Neural cell (in vitro differentiated cells): ENCODE results near the gene CAMLG. TPM values are rescaled to one million over a fixed set of nuclear protein-coding genes. Genes with fewer than 3 reads are reported as not detected.

Experiments
- H2AFZ ChIP-seq: fragments of 200-600, 300-800 bp; sonication (generic), shearing (Covaris generic); 2 replicates; pipeline ENCODE4 v1.6.0; 2014; ENCODE audit warnings: low read depth, mild to moderate bottlenecking, antibody characterized with exemption, low read length, moderate library complexity
- H3F3A ChIP-seq: fragments of 200-600 bp; shearing (Covaris generic); 2 replicates; pipeline ENCODE4 v1.6.1; 2016; ENCODE audit warnings: mild to moderate bottlenecking, moderate library complexity, mixed read lengths, antibody characterized with exemption, low read length; ENCODE audit not compliant: insufficient read depth, poor library complexity, severe bottlenecking
- H3K27ac ChIP-seq: fragments of 200-600, 300-800 bp; sonication (generic), shearing (Covaris generic); 2 replicates; pipeline ENCODE4 v1.5.1; 2014; ENCODE audit warnings: mild to moderate bottlenecking, low read length, moderate library complexity
- H3K27me3 ChIP-seq: fragments of 300-800, 200-600 bp; sonication (generic), shearing (Covaris generic); 2 replicates; pipeline ENCODE4 v1.6.0; 2014; ENCODE audit warnings: mild to moderate bottlenecking, low read depth, low read length, moderate library complexity; ENCODE audit not compliant: insufficient read depth
- H3K36me3 ChIP-seq: fragments of 300-800, 200-600 bp; sonication (generic), shearing (Covaris generic); 2 replicates; pipeline ENCODE4 v1.5.1; 2014; ENCODE audit warnings: mild to moderate bottlenecking, antibody characterized with exemption, low read length, moderate library complexity; ENCODE audit not compliant: insufficient read depth
- H3K4me2 ChIP-seq: fragments of 300-800, 200-600 bp; sonication (generic), shearing (Covaris generic); 2 replicates; pipeline ENCODE4 v1.6.0; 2014; ENCODE audit warnings: mild to moderate bottlenecking, low read length
- H3K4me3 ChIP-seq: fragments of 300-800, 200-600 bp; sonication (generic), shearing (Covaris generic); 2 replicates; pipeline ENCODE4 v1.5.1; 2014; ENCODE audit warnings: mild to moderate bottlenecking, low read length, moderate library complexity
- H3K79me2 ChIP-seq: fragments of 200-600 bp; shearing (Covaris generic); replicated peaks from 2 replicates; pipeline ENCODE4 v1.6.0; 2014; ENCODE audit warnings: mild to moderate bottlenecking, low read length, moderate library complexity; ENCODE audit not compliant: insufficient read depth
- H3K9ac ChIP-seq: fragments of 300-800, 200-600 bp; sonication (generic), shearing (Covaris generic); 2 replicates; pipeline ENCODE4 v1.6.1; 2016; ENCODE audit warnings: mild to moderate bottlenecking, low read length, mixed read lengths
- H3K9me2 ChIP-seq: fragments of 200-600 bp; shearing (Covaris generic); 2 replicates; pipeline ENCODE4 v1.6.1; 2016; ENCODE audit warnings: mild to moderate bottlenecking, low read length, mixed read lengths; ENCODE audit not compliant: insufficient read depth
- H3K9me3 ChIP-seq: fragments of 200-600, 300-800 bp; sonication (generic), shearing (Covaris generic); 2 replicates; pipeline ENCODE4 v1.6.1; 2016; ENCODE audit warnings: mild to moderate bottlenecking, mixed run types, low read length, moderate library complexity, mixed read lengths
- H4K20me1 ChIP-seq: fragments of 200-600 bp; shearing (Covaris generic); 2 replicates; pipeline ENCODE4 v1.6.1; 2016; ENCODE audit warnings: mild to moderate bottlenecking, mixed run types; ENCODE audit not compliant: insufficient read depth
- EP300 ChIP-seq: fragments of 450-650 bp; conservative IDR thresholded peaks from 2 replicates; pipeline ENCODE4 v1.6.1; 2014; ENCODE audit warnings: antibody characterized with exemption, mild to moderate bottlenecking, moderate library complexity; ENCODE audit not compliant: poor library complexity, severe bottlenecking
- EZH2 ChIP-seq: fragments of 200-600, 300-800 bp; shearing (Covaris generic), sonication (generic); IDR thresholded peaks from 2 replicates; pipeline ENCODE4 v1.6.1; 2014; ENCODE audit warnings: antibody characterized with exemption, low read length, borderline replicate concordance, mild to moderate bottlenecking; ENCODE audit not compliant: insufficient read depth, poor library complexity, severe bottlenecking
- MXI1 ChIP-seq: fragments of 450-650 bp; conservative IDR thresholded peaks from 2 replicates; pipeline ENCODE4 v1.6.1; 2014; ENCODE audit warnings: antibody characterized with exemption, mild to moderate bottlenecking; ENCODE audit not compliant: poor library complexity, severe bottlenecking
- POLR2AphosphoS5 ChIP-seq: IDR thresholded peaks from 2 replicates; pipeline ENCODE4 v1.6.1; 2012
- RAD21 ChIP-seq: fragments of 450-650 bp; conservative IDR thresholded peaks from 2 replicates; pipeline ENCODE4 v1.6.1; 2014; ENCODE audit warnings: antibody characterized with exemption, mild to moderate bottlenecking, moderate library complexity
- SMC3 ChIP-seq: fragments of 450-650 bp; conservative IDR thresholded peaks from 2 replicates; pipeline ENCODE4 v1.6.1; 2014; ENCODE audit warnings: antibody characterized with exemption, mild to moderate bottlenecking, moderate library complexity; ENCODE audit not compliant: poor library complexity
- TAF1 ChIP-seq: IDR thresholded peaks from 2 replicates; pipeline ENCODE4 v1.6.1; 2012; ENCODE audit warnings: low read depth
- polyA plus RNA-seq: library from polyadenylated mRNA; depleted of rRNA; stranded (reverse); fragments of >200 nt; gene quantifications from 2 replicates; pipeline ENCODE4 v1.2.3, GENCODE V29; 2014
- TF ChIP-seq, protein P1 (sequence below): fragments of 450-650 bp; IDR thresholded peaks from 2 replicates; pipeline ENCODE4 v1.5.1; 2014; ENCODE audit warnings: antibody characterized with exemption, mild to moderate bottlenecking, moderate library complexity; ENCODE audit not compliant: poor library complexity, severe bottlenecking
- TF ChIP-seq, protein P2 (sequence below): IDR thresholded peaks from 2 replicates; pipeline ENCODE4 v1.6.1; 2012; ENCODE audit warnings: borderline replicate concordance

CAMLG gene
- polyA plus RNA-seq, 1 donor from 2014 or later = 104 TPM

DNA sequence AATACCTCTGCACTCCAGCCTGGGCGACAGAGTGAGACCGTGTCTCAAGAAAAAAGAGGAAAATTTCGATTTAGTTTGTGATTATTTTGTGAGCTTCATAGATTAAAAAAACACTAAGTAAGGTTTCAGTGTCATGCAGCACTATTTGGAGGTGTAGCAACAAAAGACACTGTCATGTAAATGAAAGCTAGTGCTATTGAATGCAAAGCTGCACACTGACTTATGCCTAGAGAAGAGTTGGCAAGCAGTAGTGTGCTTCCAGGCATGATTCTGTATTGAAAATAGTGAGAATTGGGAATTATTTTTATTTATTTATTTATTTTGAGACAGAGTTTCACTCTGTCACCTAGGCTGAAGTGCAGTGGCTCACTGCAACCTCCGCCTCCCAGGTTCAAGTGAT is 54.8 kb downstream of the CAMLG start:
- H3K9ac ChIP-seq = no peak overlapping the region
- no peak overlapping the region for H2AFZ ChIP-seq
- H3K27ac ChIP-seq = no peak overlapping the region
- H3K79me2 ChIP-seq = no peaks in the 10 kb centered on the region
- H3K9me3 ChIP-seq = no peaks in the 10 kb centered on the region
- no peaks in the 10 kb centered on the region for H3K9me2 ChIP-seq
- H3K4me2 ChIP-seq = no peak overlapping the region
- H4K20me1 ChIP-seq = no peaks in the 10 kb centered on the region
- TF ChIP-seq, protein P1, sequence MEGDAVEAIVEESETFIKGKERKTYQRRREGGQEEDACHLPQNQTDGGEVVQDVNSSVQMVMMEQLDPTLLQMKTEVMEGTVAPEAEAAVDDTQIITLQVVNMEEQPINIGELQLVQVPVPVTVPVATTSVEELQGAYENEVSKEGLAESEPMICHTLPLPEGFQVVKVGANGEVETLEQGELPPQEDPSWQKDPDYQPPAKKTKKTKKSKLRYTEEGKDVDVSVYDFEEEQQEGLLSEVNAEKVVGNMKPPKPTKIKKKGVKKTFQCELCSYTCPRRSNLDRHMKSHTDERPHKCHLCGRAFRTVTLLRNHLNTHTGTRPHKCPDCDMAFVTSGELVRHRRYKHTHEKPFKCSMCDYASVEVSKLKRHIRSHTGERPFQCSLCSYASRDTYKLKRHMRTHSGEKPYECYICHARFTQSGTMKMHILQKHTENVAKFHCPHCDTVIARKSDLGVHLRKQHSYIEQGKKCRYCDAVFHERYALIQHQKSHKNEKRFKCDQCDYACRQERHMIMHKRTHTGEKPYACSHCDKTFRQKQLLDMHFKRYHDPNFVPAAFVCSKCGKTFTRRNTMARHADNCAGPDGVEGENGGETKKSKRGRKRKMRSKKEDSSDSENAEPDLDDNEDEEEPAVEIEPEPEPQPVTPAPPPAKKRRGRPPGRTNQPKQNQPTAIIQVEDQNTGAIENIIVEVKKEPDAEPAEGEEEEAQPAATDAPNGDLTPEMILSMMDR = no peak
- TF ChIP-seq TAF1 (no peak), EP300 (no peak), MXI1 (no peak), POLR2AphosphoS5 (no peak), EZH2 (no peak), RAD21 (no peak), SMC3 (no peak)
- TF ChIP-seq, protein P2, sequence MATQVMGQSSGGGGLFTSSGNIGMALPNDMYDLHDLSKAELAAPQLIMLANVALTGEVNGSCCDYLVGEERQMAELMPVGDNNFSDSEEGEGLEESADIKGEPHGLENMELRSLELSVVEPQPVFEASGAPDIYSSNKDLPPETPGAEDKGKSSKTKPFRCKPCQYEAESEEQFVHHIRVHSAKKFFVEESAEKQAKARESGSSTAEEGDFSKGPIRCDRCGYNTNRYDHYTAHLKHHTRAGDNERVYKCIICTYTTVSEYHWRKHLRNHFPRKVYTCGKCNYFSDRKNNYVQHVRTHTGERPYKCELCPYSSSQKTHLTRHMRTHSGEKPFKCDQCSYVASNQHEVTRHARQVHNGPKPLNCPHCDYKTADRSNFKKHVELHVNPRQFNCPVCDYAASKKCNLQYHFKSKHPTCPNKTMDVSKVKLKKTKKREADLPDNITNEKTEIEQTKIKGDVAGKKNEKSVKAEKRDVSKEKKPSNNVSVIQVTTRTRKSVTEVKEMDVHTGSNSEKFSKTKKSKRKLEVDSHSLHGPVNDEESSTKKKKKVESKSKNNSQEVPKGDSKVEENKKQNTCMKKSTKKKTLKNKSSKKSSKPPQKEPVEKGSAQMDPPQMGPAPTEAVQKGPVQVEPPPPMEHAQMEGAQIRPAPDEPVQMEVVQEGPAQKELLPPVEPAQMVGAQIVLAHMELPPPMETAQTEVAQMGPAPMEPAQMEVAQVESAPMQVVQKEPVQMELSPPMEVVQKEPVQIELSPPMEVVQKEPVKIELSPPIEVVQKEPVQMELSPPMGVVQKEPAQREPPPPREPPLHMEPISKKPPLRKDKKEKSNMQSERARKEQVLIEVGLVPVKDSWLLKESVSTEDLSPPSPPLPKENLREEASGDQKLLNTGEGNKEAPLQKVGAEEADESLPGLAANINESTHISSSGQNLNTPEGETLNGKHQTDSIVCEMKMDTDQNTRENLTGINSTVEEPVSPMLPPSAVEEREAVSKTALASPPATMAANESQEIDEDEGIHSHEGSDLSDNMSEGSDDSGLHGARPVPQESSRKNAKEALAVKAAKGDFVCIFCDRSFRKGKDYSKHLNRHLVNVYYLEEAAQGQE = no peak
- no peaks in the 10 kb centered on the region for H3K27me3 ChIP-seq
- H3K36me3 ChIP-seq = peaks cover 11% of the 10 kb centered on the region
- H3K4me3 ChIP-seq = no peak overlapping the region
- no peaks in the 10 kb centered on the region for H3F3A ChIP-seq

DNA sequence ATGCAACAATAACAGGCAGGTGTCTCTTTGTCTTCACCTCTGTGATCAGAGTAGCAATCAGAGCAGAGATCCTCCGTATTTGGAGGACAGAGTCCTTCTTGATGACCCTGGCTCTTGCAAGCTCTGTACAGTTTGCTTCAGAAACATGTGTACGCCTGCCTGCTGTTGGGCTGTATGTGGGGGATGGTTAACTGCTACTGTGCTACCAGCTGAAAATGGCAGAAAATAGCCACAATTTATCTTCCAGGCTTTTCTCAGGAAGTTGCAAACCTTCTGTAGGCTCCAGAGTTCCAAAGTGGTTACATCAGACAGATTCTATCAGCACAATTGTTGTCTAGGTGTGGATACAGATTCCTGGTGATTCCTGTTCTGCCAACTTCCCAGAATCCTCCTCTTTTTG is 55.7 kb downstream of the CAMLG start:
- TF ChIP-seq EZH2 (no peak), EP300 (no peak), POLR2AphosphoS5 (no peak)
- no peak overlapping the region for H3K9ac ChIP-seq
- peaks cover 11% of the 10 kb centered on the region for H3K36me3 ChIP-seq
- H2AFZ ChIP-seq = no peak overlapping the region
- H3K9me3 ChIP-seq = no peaks in the 10 kb centered on the region
- H3K4me3 ChIP-seq = no peak overlapping the region
- no peaks in the 10 kb centered on the region for H4K20me1 ChIP-seq
- no peaks in the 10 kb centered on the region for H3K9me2 ChIP-seq
- no peaks in the 10 kb centered on the region for H3F3A ChIP-seq
- no peaks in the 10 kb centered on the region for H3K79me2 ChIP-seq
- H3K27me3 ChIP-seq = no peaks in the 10 kb centered on the region
- no peak overlapping the region for H3K27ac ChIP-seq
- no peak overlapping the region for H3K4me2 ChIP-seq

DNA sequence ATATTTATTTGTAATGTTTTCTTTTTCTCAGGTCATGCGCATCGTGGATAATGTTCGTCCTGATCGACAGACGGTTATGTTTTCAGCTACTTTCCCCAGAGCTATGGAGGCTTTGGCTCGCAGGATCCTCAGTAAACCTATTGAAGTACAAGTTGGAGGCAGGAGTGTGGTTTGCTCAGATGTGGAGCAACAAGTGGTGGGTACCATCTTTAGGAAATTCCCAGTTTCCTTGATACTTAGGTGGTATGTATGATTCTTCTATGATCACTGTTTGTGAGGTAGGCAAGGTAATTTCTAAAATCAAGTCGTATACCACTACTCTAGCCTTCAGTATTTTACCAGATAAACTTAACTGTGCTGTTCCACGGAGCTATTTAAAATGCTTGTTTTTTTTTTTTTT is 56.5 kb downstream of the CAMLG start:
- no peaks in the 10 kb centered on the region for H3K9me2 ChIP-seq
- no peak overlapping the region for H3K27ac ChIP-seq
- TF ChIP-seq RAD21 (no peak), MXI1 (no peak), TAF1 (no peak), EP300 (no peak), SMC3 (no peak), EZH2 (no peak), POLR2AphosphoS5 (no peak)
- TF ChIP-seq, protein P2 = no peak
- no peak overlapping the region for H2AFZ ChIP-seq
- H3K4me2 ChIP-seq = no peak overlapping the region
- H3K9me3 ChIP-seq = no peaks in the 10 kb centered on the region
- no peaks in the 10 kb centered on the region for H3K79me2 ChIP-seq
- no peak overlapping the region for H3K9ac ChIP-seq
- H3F3A ChIP-seq = no peaks in the 10 kb centered on the region
- H3K36me3 ChIP-seq = peaks cover 8% of the 10 kb centered on the region
- H3K27me3 ChIP-seq = no peaks in the 10 kb centered on the region
- no peak overlapping the region for H3K4me3 ChIP-seq
- no peaks in the 10 kb centered on the region for H4K20me1 ChIP-seq
